Lower leg skin (tissue), 4 donors: ENCODE measurements around the gene GTF2H2. TPM values are rescaled to one million over a fixed set of nuclear protein-coding genes. Genes with fewer than 3 reads are reported as not detected.
"Not testable (repeated sequence)": the region's sequence is repeated elsewhere in the genome, so short reads cannot be mapped to it uniquely, and the experiment has no call there.

Source experiments
- DNase-seq, 2 donors: peaks; one replicate each; pipeline ENCODE4 v3.0.0-alpha.2; 2019; ENCODE audit warnings: low spot score in 2 of 2
- H3K4me3 ChIP-seq: fragments of 200-600 bp; sonication (generic); 2 replicates; pipeline ENCODE4 v1.5.1; 2017; ENCODE audit warnings: mild to moderate bottlenecking, low read depth; ENCODE audit not compliant: poor library complexity, severe bottlenecking
- CTCF ChIP-seq, 3 donors: fragments of 450-650 bp; IDR thresholded peaks; one replicate each; pipeline ENCODE4 v1.5.1; 2016; ENCODE audit warnings: antibody characterized with exemption in 3 of 3, mild to moderate bottlenecking in 3 of 3, moderate library complexity in 2 of 3
- POLR2A ChIP-seq, 2 donors: fragments of 450-650 bp; IDR thresholded peaks; one replicate each; pipeline ENCODE4 v1.6.1; 2016 to 2017; ENCODE audit warnings: antibody characterized with exemption in 2 of 2, mild to moderate bottlenecking in 1 of 2, moderate library complexity in 1 of 2
- WGBS, 2 donors: methylation state at CpG; one replicate each; pipeline ENCODE4 v1.1.5; 2018; 5-methylcytosine and 5-hydroxymethylcytosine counted together
- intact Hi-C: fragments of 100-400 bp; cut with DNase I; formaldehyde crosslinking; loops from one replicate; pipeline ENCODE4 v1.15.0; 2023; ENCODE audit warnings: low total_unique reads
- total RNA-seq, 4 donors: library from RNA; depleted of rRNA; stranded (reverse); fragments of >200 nt; gene quantifications; one replicate each; pipeline ENCODE4 v1.1.0, GENCODE V29; 2016

GTF2H2 gene
- total RNA-seq, 4 donors from 2014 or later = 3.7 to 13.4 (median 5.7) TPM

GRCh38 chr5:71044128-71044527 is 23.3 kb downstream of the GTF2H2 start:
- no CpG with 5 or more reads among the region's 2 CpGs for WGBS, 2 donors
- intact Hi-C loops = not testable (repeated sequence)

DNA sequence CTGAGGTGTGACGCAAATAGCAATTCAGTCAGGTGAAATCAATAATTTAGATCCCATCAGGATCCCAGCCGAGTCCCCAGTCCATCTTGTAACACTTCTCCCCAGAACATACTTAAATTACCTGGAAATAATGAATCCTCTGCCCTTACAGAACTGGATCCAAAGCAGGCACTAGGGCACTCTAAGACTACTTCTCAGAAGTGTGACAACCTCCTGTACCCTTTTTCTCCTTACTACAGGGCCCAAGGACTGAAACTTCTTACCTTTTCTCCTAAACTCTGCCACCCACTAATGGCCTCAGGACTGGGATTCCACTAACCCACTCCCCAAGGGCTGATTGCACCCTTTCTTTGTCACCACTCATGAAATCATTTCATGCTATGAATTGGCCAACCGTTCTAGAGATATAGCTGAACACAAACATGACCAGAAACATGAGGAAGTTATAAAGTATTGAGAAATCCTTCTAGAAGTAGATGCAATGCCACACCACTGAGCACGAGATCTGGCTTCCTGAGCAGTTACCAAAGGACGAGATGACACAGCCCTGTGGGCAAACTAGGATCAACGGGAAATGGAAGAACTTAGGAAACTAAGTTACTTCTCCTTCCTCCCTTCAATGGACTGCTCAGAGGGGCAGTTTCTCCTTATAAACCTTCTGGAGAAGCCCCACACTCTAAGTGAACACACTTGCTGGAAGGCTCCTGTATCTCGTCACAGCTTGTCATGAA is 36.3 kb downstream of the GTF2H2 start:
- H3K4me3 ChIP-seq, DNase-seq, intact Hi-C loops: not testable (repeated sequence)
- no CpG with 5 or more reads among the region's 7 CpGs for WGBS, 2 donors

More at GRCh38 chr5:71044128-71044527, 23.3 kb downstream of the GTF2H2 start:
- H3K4me3 ChIP-seq, DNase-seq: not testable (repeated sequence)

DNA sequence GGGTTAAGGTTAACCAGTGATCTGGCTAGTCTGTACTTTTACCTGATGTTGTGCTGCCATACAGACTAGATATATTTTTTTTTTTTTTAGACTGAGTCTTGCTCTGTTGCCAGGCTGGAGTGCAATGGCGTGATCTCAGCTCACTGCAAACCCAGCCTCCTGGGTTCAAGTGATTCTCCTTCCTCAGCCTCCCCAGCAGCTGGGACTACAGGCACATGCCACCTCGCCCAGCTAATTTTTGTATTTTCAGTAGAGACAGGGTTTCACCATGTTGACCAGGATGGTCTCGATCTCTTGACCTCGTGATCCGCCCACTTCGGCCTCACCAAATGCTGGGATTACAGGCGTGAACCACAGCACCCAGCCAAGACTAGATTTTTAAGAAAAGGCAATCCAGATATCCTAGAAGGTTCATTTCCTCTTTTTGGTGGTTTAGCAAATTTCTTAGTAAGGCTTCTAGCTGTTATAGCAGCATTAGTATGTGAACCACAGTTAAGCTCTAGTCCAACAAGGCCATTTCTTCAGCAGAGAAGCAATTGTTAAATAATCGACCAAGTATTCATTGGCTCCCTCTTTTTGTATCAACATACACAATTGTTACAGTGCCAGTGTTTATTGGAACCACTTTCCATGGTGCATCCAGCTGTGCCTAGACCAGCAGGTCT is 42.1 kb downstream of the GTF2H2 start, which contains the start of gene NAIP:
Gene NAIP (minus strand): TSS at position 51 of the 665 bp plus-strand sequence. CDS start 12,424 bp downstream, outside the sequence.
- DNase-seq, intact Hi-C loops, H3K4me3 ChIP-seq: not testable (repeated sequence)
- no CpG with 5 or more reads among the region's 8 CpGs for WGBS, 2 donors

GRCh38 chr5:71020643-71021042 is 46.8 kb downstream of the GTF2H2 start:
- H3K4me3 ChIP-seq, DNase-seq, intact Hi-C loops: not testable (repeated sequence)
- no CpG with 5 or more reads among the region's 6 CpGs for WGBS, 2 donors

GRCh38 chr5:71018376-71019005 is 49.0 kb downstream of the GTF2H2 start:
- intact Hi-C loops, H3K4me3 ChIP-seq, DNase-seq: not testable (repeated sequence)
- WGBS, 2 donors = no CpG with 5 or more reads among the region's 6 CpGs

GRCh38 chr5:71014176-71014575 is 53.3 kb downstream of the GTF2H2 start:
- no peak for DNase-seq
- intact Hi-C loops = no loop called here
- TF ChIP-seq CTCF (IDR thresholded peaks at IDR 0.05) = no peak
- no peak for TF ChIP-seq POLR2A (IDR thresholded peaks at IDR 0.05)
- H3K4me3 ChIP-seq = no peak overlapping the region
- WGBS, 2 donors = 84 to 88% methylated on average over 8 of the region's 8 CpGs

DNA sequence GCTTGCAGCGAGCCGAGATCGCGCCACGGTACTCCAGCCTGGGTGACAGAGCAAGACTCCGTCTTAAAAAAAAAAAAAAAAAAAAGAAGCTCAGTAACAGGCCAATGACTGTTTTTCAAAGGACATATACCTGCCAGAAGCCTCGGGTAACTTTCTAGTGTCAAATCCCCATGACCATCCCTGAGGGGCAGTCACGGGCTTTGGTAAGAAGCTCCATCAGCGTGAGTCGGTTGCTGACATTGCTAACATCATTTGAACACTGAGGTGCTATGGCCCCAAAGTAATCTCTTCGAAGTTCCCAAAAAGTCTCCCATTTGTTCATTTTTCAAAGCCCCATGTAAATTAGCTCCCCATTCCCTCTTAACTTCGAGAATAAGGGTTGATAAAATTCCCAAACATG is 53.9 kb downstream of the GTF2H2 start:
- DNase-seq = no peak
- WGBS, 2 donors = 87 to 89% methylated on average over 12 of the region's 12 CpGs
- no peak for TF ChIP-seq CTCF (IDR thresholded peaks at IDR 0.05)
- TF ChIP-seq POLR2A (IDR thresholded peaks at IDR 0.05) = no peak
- H3K4me3 ChIP-seq = no peak overlapping the region
- intact Hi-C loops = no loop called here

DNA sequence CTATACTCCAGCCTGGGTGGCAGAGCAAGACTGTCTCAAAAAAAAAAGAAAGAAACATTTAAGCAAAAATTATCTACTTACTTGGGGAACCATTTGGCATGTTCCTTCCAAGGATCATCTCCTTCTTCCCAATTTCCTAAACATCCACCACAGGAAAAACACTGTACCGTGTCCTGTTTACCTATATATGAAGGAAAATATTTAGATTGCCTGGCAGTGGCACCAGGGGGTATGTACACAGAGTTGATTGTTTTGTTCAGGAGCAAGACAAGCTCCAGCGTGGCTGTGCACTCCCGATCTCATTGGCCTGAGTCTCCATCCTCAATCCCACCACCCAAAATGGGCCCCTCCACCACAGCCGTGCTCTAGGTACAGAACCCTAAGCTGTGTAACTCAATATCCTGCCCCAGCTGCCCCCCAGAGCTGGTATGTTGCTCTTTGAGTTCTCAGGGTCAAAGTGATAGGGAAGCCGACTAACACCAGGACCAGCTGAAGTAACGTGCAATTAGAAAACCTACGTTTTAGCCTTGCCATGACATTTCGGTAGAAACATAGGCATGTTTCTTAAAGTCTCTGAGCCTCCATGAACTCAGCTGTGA is 56.2 kb downstream of the GTF2H2 start:
- no peak for DNase-seq
- 83 to 88% methylated on average over 8 of the region's 8 CpGs for WGBS, 2 donors
- intact Hi-C loops = no loop called here

GRCh38 chr5:71006983-71007382 is 60.5 kb downstream of the GTF2H2 start:
- no CpG with 5 or more reads among the region's 7 CpGs for WGBS, 2 donors
- H3K4me3 ChIP-seq, intact Hi-C loops, DNase-seq: not testable (repeated sequence)

More for the DNA sequence above, 56.2 kb downstream of the GTF2H2 start:
- TF ChIP-seq POLR2A (IDR thresholded peaks at IDR 0.05) (no peak), CTCF (IDR thresholded peaks at IDR 0.05) (no peak)
- H3K4me3 ChIP-seq = no peak overlapping the region
